ENCODE measurements around the gene FAM162B. TPM values are rescaled to one million over a fixed set of nuclear protein-coding genes. Genes with fewer than 3 reads are reported as not detected.
"Not testable (repeated sequence)": the region's sequence is repeated elsewhere in the genome, so short reads cannot be mapped to it uniquely, and the experiment has no call there.

Gene FAM162B
- polyA plus RNA-seq, 1 donor: 5.5 TPM

DNA sequence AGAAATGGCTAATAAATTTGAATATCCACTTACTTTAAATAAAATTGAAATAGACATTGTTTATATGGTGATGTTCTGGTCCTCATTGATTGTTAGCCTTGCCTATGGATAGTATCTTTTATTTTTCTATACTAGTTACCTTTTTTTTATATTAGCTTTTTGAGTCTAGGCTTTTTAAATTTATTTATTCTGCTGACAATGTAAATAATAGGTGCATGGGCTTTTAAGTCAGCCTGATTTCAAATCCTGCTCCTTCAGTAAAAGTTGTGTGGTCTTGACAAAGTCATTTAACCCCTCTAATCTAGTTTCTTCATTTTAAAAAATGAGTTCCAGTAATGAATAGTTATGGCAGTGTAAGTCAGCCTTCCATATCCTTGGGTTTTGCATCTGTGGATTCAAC lies 38.6 kb downstream of the FAM162B start:
- no peak for DNase-seq (ENCODE audit: low read depth)

DNA sequence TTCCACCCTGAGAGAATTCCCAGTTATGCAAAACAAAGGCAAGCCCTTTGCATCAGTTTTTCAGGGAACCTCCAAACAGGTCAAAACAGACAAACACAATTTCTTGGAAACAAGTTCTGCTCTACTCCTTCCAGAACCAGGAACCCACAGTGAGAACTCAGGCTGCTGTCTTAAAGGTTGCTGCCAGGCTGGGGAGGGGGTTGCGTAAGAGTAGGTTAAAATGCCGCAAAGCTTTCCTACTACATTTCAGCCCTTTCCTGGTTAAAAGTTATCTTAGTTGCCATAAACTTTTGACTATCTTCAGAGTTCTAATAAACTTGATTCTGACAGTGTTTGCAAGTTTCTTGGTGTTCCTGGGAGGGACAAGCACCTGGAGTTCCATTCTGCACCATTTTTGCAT lies 50.8 kb downstream of the FAM162B start:
- no peak for DNase-seq (ENCODE audit: low read depth)

DNA sequence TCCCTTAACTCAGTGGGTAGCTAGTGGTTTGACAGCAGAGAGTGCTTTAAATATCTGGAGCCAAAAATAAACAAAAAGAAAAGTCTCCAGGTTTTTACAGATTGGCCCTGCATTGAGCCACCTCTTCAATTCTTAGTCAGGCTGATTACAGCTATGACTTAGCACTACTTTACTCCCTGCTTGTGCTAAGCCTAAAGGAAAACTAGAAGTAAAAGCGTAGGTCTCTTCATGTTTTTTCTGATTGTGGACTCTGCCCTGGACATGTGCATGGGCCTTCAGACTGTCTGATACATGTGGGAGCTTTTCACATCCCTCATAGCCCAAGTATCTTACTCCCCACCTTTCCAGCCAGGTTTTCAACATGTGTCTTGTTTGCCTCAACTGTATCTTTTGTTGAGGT lies 51.2 kb downstream of the FAM162B start:
- DNase-seq (ENCODE audit: low read depth): no peak

DNA sequence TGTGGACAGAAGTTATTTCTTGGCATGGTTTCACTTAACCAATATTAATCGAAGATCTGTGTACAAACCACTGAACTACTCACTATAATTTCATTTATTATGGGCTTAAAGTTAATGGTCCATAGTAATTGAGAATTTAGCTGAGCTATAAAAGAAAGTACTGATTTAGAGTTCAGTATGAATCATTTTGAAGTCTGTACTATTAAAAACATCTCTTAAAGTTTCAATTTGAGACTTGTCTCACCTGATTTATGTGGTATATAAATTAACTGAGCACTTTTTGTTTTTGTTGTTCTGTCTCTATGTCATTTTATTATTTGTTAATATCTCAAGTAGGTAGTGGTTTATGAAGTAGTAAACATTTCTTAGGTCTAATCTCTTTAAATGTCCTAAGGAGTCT lies 59.6 kb downstream of the FAM162B start:
- no peak for DNase-seq (ENCODE audit: low read depth)

DNA sequence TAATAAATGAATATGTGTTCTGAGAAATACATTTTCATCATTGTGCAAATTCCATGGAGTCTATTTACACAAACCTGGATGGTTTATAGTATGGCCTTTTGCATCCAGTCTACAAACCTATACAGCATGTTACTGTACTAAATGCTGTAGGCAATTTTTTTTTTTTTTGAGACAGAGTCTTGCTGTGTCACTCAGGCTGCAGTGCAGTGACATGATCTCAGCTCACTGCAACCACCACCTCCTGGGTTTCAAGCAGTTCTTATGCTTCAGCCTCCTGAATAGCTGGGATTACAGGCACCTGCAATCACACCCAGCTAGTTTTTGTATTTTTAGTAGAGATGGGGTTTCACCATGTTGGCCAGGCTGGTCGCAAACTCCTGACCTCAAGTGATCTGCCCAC lies 61.6 kb downstream of the FAM162B start:
- DNase-seq (ENCODE audit: low read depth): not testable (repeated sequence)

Other genes starting within 250 kb of the FAM162B start
- gene TRAPPC3L, start 220.0 kb downstream of the FAM162B start, polyA plus RNA-seq (ENCODE audit: insufficient read length): 0.09 TPM
- not detected for gene CALHM4, start 212.0 kb downstream of the FAM162B start, polyA plus RNA-seq (ENCODE audit: insufficient read length)
- 54.1 TPM for gene RWDD1, start 194.2 kb downstream of the FAM162B start, polyA plus RNA-seq (ENCODE audit: insufficient read length)
- 0.52 TPM for gene RSPH4A, start 149.2 kb downstream of the FAM162B start, polyA plus RNA-seq (ENCODE audit: insufficient read length)
- gene ZUP1, start 97.0 kb downstream of the FAM162B start, polyA plus RNA-seq (ENCODE audit: insufficient read length): 8.0 TPM
- gene KPNA5, start 84.5 kb downstream of the FAM162B start, polyA plus RNA-seq (ENCODE audit: insufficient read length): 14.0 TPM
- gene GPRC6A, start 63.4 kb upstream of the FAM162B start, polyA plus RNA-seq (ENCODE audit: insufficient read length): not detected
- gene RFX6, start 111.5 kb upstream of the FAM162B start, polyA plus RNA-seq (ENCODE audit: insufficient read length): not detected